HG03558 (cell line): ENCODE measurements around the gene TEX22.

Source experiments
- ATAC-seq: cut with Tn5 transposase; IDR thresholded peaks from one replicate; pipeline ENCODE4 v1.9.1; 2021; ENCODE audit warnings: moderate number of reproducible peaks; ENCODE audit not compliant: unreplicated experiment; ENCODE audit errors: extremely low read depth

The TEX22 gene

DNA sequence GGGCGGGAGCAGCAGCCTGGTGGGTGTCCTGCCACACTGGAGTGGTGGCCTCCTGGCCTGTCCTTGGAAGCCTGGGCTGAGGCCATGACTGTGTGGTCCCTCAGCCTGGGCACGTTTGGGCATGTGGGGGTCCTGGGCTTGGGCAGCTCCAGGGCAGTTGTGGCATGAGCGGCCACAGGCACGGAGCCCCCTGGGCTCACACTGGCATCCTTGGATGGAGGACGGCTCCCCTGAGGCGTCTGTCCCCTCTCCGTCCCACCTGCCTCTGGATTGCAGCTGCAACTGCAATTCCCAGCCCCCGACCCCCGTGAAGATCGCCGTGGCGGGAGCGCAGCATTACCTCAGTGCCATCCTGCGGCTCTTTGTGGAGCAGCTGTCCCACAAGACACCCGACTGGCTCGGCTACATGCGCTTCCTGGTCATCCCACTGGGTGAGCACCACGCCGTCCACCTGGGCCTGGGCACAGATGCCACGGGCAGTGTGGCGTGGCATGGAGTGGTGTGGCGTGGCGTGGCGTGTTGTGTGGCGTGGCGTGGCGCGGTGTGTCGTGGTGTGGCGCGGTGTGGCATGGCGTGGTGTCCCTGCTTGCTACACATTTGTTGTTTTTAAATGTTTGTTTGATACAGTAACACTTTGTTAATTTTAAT lies 15.1 kb upstream of the TEX22 start:
- ATAC-seq, result no peak

GRCh38 chr14:105384041-105384557 lies 14.2 kb upstream of the TEX22 start:
- no peak for ATAC-seq

GRCh38 chr14:105384605-105385321 lies 13.6 kb upstream of the TEX22 start:
- no peak for ATAC-seq

- ATAC-seq, result no peak
These were observed 13.1 kb upstream of the TEX22 start for GRCh38 chr14:105385322-105385637.

- ATAC-seq, result no peak
These were observed 12.5 kb upstream of the TEX22 start for GRCh38 chr14:105385698-105386365.

- ATAC-seq, result no peak
These were observed 11.5 kb upstream of the TEX22 start for GRCh38 chr14:105386581-105387529.

- no peak for ATAC-seq
These were observed 10.8 kb upstream of the TEX22 start for GRCh38 chr14:105387530-105387922.

- no peak for ATAC-seq
These were observed 10.0 kb upstream of the TEX22 start for GRCh38 chr14:105388110-105388951.

DNA sequence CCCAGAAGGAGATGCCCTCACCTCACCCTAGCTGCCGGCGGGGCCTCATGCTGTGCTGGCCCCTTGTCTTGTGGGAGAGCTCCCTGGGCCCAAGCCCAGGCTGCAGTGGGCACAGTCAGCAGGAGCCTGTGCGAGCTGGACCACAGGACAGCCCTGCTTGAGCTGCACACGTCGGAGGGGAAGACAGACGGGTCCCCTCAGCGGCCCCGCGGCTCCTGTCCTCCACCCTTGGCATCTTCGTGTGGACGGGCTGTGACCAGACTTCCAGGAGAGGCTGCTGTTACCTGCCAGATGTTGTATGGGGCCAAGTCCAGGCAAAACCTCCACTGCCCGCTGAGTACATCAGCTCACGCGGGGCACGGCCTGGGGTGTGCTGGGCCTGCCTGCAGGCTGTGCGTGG lies 9.4 kb upstream of the TEX22 start:
- ATAC-seq, result no peak

GRCh38 chr14:105389534-105389933 lies 8.8 kb upstream of the TEX22 start:
- no peak for ATAC-seq

- no peak for ATAC-seq
These were observed 8.1 kb upstream of the TEX22 start for GRCh38 chr14:105389976-105390848.

DNA sequence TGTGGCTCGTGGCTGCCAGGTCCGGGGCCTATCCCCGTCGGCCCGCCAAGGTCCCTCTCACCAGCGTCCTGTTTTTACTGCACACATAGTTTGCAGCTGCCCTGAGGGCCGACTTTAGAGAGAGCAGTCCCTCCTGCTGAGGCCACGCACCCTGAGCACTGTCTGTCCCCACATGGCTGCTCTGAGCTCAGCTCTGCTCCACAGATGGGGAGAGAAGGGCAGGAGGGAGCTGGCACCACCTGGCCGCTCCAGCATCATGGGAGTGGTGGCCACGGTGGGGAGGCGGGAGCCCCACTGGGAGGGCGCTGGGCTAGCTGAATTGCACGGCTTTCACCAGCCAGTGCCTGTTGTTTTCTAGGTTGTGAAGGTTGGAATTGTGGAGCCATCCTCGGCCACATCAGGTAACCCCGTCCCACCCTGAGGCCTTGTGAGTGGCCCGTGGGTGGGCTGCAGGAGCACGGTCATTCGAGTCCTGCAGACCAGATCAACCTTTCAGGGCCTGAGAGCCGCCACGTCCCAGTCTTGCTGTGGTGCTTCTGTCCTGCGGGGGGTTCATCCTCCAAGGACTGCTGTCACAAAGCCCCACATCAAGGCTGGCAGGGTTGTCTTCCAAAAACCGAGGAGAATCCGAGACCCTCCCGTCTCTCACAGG lies 7.4 kb upstream of the TEX22 start:
- ATAC-seq, result no peak

- ATAC-seq, result no peak
These were observed 6.8 kb upstream of the TEX22 start for GRCh38 chr14:105391541-105391940.

DNA sequence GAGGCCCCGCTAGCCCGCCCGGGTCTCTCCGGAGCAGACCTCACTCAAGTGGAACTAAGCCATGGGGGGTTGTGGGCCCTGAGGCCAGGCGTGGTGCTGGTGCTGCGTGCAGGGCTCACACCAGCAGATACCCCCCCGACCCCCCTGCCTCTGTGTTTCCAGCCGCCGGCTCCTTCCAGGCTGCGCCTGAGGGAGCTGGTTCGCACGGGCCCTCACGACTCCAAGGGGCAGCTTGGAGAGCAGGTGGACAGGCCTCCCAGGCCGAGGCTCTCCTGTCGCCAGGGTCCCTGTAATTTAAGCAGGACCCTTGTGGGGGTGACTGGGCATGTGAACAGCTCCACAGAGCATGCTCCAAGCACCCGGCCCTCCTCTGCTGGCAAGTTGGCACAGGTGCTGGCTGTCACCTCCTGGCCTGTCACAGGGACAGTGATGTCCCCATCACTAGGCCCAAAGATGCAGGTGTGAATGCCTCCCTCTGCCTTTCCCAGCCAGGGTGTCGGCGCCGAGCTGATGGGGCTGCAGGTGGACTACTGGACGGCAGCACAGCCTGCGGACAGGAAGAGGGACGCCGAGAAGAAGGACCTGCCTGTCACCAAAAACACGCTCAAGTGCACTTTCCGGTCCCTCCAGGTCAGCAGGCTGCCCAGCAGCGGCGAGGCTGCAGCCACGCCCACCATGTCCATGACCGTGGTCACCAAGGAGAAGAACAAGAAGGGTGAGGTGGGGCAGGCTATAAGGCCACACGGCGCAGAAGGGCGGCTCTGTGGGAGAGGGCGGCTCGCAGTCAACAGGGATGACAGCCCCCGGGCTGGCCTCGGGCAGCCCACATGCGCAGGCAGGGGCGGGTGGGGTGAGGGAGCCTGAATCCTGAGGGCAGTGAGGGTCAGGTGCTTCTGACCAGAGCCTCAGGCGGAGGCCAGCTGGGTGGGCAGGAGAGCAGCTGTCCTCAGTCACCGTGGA lies 5.9 kb upstream of the TEX22 start:
- ATAC-seq, result no peak

DNA sequence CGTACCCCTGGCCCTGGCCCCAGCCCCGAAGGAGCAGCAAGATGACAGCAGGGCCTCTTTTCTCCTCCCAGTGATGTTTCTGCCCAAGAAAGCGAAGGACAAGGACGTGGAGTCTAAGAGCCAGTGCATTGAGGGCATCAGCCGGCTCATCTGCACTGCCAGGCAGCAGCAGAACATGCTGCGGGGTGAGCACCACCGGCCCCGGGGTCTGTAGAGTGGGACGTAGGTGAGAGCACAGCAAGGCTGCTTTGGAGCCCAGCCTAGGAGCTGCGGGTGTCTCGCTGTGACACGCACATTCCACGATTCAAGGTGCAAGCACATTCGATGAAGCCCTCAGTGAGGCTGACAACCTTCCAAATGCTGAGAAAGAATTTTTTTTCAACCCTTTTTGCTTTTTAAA lies 5.2 kb upstream of the TEX22 start:
- no peak for ATAC-seq

DNA sequence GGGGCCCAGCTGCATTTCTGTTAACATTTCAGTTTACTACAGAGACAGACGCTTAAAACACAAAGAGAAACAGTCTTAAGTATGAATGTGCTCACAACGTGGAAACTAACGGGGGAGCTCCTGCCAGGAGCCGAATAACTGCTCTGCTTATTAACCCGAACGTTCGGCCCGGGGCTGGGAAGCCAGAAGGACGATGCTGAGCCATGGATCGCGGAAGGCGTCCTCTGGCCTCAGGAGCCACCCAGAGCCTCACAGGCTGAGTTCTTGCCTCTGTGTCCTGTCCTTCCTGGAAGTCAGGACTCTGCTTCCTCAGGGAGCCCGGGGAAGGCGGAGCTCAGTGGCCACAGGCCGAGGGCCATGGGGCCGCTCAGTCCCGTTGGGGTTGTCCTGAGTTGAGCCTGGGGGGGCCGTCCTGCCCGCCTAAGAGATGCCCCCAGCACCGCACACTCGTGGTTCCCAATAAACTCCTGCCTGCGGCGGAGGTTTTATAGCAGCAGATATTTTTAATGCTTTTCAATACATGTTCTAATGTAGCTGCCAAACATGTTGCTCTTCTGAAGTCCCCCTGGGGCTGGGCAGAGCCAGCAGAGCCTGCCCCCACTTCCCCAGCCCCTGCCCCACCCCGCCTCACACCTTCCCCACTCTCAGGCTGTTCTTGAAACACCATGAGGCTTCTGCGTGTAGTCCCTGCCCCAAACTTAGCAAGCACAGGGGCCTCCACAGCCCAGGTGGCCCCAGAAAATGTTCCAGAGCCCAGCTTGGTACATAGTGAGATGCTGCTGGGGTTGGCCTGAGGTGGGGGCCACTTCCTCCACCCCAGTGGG lies 3.4 kb upstream of the TEX22 start:
- no peak for ATAC-seq
